GM12878 (cell line): ENCODE measurements around the gene EFCAB8.

ENCODE experiments used
- EGR1 ChIP-seq, 2 experiments: IDR thresholded peaks; 1 replicate in 1 of 2; 2 replicates in 1 of 2; pipeline ENCODE4 v1.6.1; 2011 to 2012; ENCODE audit warnings: low read depth in 2 of 2, low read length in 2 of 2, borderline replicate concordance in 1 of 2, mild to moderate bottlenecking in 1 of 2, moderate library complexity in 1 of 2
- EZH2 ChIP-seq: IDR thresholded peaks from 2 replicates; pipeline ENCODE4 v1.6.1; 2012; ENCODE audit warnings: low read depth, mild to moderate bottlenecking, control low read depth, inconsistent platforms, low read length, borderline replicate concordance; ENCODE audit not compliant: control insufficient read depth
- GABPA ChIP-seq: IDR thresholded peaks from 2 replicates; pipeline ENCODE4 v1.6.1; 2014; ENCODE audit warnings: antibody characterized with exemption, low read depth, mild to moderate bottlenecking, inconsistent platforms
- MXI1 ChIP-seq: fragments of 150-350 bp; IDR thresholded peaks from 2 replicates; pipeline ENCODE4 v1.6.1; 2011; ENCODE audit warnings: low read depth, mild to moderate bottlenecking, inconsistent platforms, low read length, improper control_type of control experiment
- NFYB ChIP-seq: IDR thresholded peaks from 2 replicates; pipeline ENCODE4 v1.6.1; 2011; ENCODE audit warnings: low read depth, mild to moderate bottlenecking, low read length, improper control_type of control experiment, moderate library complexity; ENCODE audit not compliant: insufficient read depth
- POLR2A ChIP-seq: IDR thresholded peaks from 2 replicates; pipeline ENCODE4 v1.6.1; 2011; ENCODE audit warnings: low read depth, mild to moderate bottlenecking, low read length
- POLR2AphosphoS5 ChIP-seq: IDR thresholded peaks from 2 replicates; pipeline ENCODE4 v1.6.1; 2011; ENCODE audit warnings: mild to moderate bottlenecking, low read length, inconsistent platforms
- RAD21 ChIP-seq: IDR thresholded peaks from 2 replicates; pipeline ENCODE4 v1.6.1; 2011; ENCODE audit warnings: mild to moderate bottlenecking, low read depth, low read length, moderate library complexity; ENCODE audit not compliant: insufficient read depth
- SUZ12 ChIP-seq: fragments of 200-600 bp; sonication (generic); IDR thresholded peaks from one replicate; pipeline ENCODE4 v1.6.1; 2018; ENCODE audit warnings: antibody characterized with exemption, mild to moderate bottlenecking; ENCODE audit not compliant: unreplicated experiment
- TCF12 ChIP-seq: IDR thresholded peaks from 2 replicates; pipeline ENCODE4 v1.6.1; 2011; ENCODE audit warnings: low read depth, mild to moderate bottlenecking, low read length
- TF ChIP-seq, protein P1 (sequence below), 3 experiments: IDR thresholded peaks in 2 of 3; conservative IDR thresholded peaks in 1 of 3; 2 replicates each; pipeline ENCODE4 v1.5.1; 2011; ENCODE audit warnings: low read depth in 3 of 3, low read length in 3 of 3, mild to moderate bottlenecking in 3 of 3, control low read depth in 2 of 3, moderate library complexity in 2 of 3, inconsistent platforms in 1 of 3, mixed read lengths in 1 of 3; ENCODE audit not compliant: control insufficient read depth in 2 of 3, insufficient read depth in 1 of 3; ENCODE audit errors: extremely low read depth in 1 of 3
- TF ChIP-seq, protein P2 (sequence below): fragments of 450-650 bp; IDR thresholded peaks from 2 replicates; pipeline ENCODE4 v1.6.1; 2018; ENCODE audit warnings: mild to moderate bottlenecking, low read depth, moderate library complexity; ENCODE audit not compliant: partially characterized antibody

DNA sequence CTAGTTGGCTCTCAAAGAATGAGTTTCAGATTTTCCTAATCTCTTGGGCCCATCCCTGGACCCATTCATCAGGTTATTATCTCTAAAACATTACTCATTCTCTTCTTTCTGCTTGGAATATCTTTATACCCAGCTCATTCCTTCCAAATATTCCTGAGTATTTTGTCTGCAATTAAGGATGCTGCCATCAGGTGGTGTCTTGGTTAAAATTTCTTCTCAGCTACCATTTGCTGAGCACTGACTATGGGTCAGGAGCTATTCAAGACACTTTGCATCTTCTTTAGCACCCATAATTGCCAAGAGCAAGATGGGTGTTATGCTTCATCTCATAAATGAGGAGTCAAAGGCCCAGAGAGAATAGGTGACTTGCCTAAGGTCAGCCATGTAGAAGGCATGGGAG, 137.1 kb downstream of the EFCAB8 start:
- TF ChIP-seq, protein P1, sequence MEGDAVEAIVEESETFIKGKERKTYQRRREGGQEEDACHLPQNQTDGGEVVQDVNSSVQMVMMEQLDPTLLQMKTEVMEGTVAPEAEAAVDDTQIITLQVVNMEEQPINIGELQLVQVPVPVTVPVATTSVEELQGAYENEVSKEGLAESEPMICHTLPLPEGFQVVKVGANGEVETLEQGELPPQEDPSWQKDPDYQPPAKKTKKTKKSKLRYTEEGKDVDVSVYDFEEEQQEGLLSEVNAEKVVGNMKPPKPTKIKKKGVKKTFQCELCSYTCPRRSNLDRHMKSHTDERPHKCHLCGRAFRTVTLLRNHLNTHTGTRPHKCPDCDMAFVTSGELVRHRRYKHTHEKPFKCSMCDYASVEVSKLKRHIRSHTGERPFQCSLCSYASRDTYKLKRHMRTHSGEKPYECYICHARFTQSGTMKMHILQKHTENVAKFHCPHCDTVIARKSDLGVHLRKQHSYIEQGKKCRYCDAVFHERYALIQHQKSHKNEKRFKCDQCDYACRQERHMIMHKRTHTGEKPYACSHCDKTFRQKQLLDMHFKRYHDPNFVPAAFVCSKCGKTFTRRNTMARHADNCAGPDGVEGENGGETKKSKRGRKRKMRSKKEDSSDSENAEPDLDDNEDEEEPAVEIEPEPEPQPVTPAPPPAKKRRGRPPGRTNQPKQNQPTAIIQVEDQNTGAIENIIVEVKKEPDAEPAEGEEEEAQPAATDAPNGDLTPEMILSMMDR (IDR thresholded peaks at IDR 0.05 in 2 of 3, conservative IDR thresholded peaks at IDR 0.05 in 1 of 3; ENCODE audit: control insufficient read depth in 2 of 3, extremely low read depth in 1 of 3, insufficient read depth in 1 of 3, low read depth in 3 of 3, low read length in 3 of 3), result no peak
- TF ChIP-seq GABPA (no peak), POLR2AphosphoS5 (no peak), RAD21 (no peak), SUZ12 (no peak), TCF12 (no peak), EZH2 (no peak), MXI1 (no peak), EGR1 (IDR thresholded peaks at IDR 0.05; ENCODE audit: borderline replicate concordance in 1 of 2, low read depth in 2 of 2, low read length in 2 of 2) (no peak), POLR2A (no peak), NFYB (no peak)
- TF ChIP-seq, protein P2, sequence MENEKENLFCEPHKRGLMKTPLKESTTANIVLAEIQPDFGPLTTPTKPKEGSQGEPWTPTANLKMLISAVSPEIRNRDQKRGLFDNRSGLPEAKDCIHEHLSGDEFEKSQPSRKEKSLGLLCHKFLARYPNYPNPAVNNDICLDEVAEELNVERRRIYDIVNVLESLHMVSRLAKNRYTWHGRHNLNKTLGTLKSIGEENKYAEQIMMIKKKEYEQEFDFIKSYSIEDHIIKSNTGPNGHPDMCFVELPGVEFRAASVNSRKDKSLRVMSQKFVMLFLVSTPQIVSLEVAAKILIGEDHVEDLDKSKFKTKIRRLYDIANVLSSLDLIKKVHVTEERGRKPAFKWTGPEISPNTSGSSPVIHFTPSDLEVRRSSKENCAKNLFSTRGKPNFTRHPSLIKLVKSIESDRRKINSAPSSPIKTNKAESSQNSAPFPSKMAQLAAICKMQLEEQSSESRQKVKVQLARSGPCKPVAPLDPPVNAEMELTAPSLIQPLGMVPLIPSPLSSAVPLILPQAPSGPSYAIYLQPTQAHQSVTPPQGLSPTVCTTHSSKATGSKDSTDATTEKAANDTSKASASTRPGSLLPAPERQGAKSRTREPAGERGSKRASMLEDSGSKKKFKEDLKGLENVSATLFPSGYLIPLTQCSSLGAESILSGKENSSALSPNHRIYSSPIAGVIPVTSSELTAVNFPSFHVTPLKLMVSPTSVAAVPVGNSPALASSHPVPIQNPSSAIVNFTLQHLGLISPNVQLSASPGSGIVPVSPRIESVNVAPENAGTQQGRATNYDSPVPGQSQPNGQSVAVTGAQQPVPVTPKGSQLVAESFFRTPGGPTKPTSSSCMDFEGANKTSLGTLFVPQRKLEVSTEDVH, result no peak
